HepG2 (cell line): ENCODE measurements around the gene BCAT1. TPM values are rescaled to one million over a fixed set of nuclear protein-coding genes. Genes with fewer than 3 reads are reported as not detected.

Experiments
- ATAC-seq: fragments of 200-7000 bp; cut with Tn5 transposase; 3 replicates; pipeline ENCODE4 v1.9.1; 2020; ENCODE audit warnings: mild to moderate bottlenecking, moderate library complexity
- BruUV-seq: library from RNA; stranded (reverse); fragments of 400-500 nt; replicated peaks from 2 replicates; lab custom pipeline; 2021; lab: Mats Ljungman, UMichigan
- CTCF ChIA-PET: fragments of 300-600 bp; formaldehyde crosslinking; extraction: SDS; loops from one replicate; lab custom pipeline; 2021; ENCODE audit warnings: low total read pairs, inconsistent platforms, low intra/inter-chr PET ratio; lab: Yijun Ruan, JAX
- POLR2A ChIA-PET: fragments of 350-600 bp; sonication (Branson Sonifier 250); formaldehyde crosslinking; loops from one replicate; lab custom pipeline; 2020; ENCODE audit warnings: antibody characterized with exemption, inconsistent platforms; lab: Yijun Ruan, JAX
- DNase-seq: peaks from one replicate; pipeline ENCODE4 v3.0.0-alpha.2; 2015; ENCODE audit warnings: low spot score
- FAIRE-seq: peaks from 3 replicates; lab custom pipeline; 2011; peaks lifted over from hg19 to GRCh38; lab: Jason Lieb, UNC
- H2AFZ ChIP-seq: one replicate; pipeline ENCODE4 v1.6.1; 2011; ENCODE audit warnings: low read length, inconsistent platforms
- H3K27ac ChIP-seq: fragments of 300-600 bp; 3 replicates; pipeline ENCODE4 v1.8.0; 2011; ENCODE audit warnings: mixed run types, mild to moderate bottlenecking, mixed read lengths, low read length, inconsistent platforms; ENCODE audit not compliant: insufficient read depth; ENCODE audit errors: extremely low read length
- H3K27me3 ChIP-seq, 2 experiments: fragments of 200-600 bp in 1 of 2; 2 replicates in 1 of 2; 3 replicates in 1 of 2; pipeline versions ENCODE4 v1.6.0 to v1.8.0; 2011; ENCODE audit warnings: low read length in 2 of 2, mild to moderate bottlenecking in 2 of 2, moderate library complexity in 2 of 2, inconsistent platforms in 1 of 2; ENCODE audit not compliant: insufficient read depth in 2 of 2, control insufficient read depth in 1 of 2
- H3K36me3 ChIP-seq, 2 experiments: fragments of 200-600 bp in 1 of 2; replicated peaks in 1 of 2; 2 replicates in 1 of 2; 3 replicates in 1 of 2; pipeline versions ENCODE4 v1.5.1 to v1.8.0; 2011; ENCODE audit warnings: low read length in 2 of 2, inconsistent platforms in 1 of 2; ENCODE audit not compliant: insufficient read depth in 2 of 2, control insufficient read depth in 1 of 2
- H3K4me1 ChIP-seq: 2 replicates; pipeline ENCODE4 v1.5.1; 2012; ENCODE audit warnings: low read length, inconsistent platforms; ENCODE audit not compliant: insufficient read depth
- H3K4me2 ChIP-seq: 2 replicates; pipeline ENCODE4 v1.6.0; 2011; ENCODE audit warnings: low read depth, low read length, inconsistent platforms
- H3K4me3 ChIP-seq, 3 experiments: fragments of 200-600 bp in 1 of 3; sonication (generic), shearing (Covaris generic) in 1 of 3; replicated peaks in 1 of 3; 2 replicates each; pipeline ENCODE4 v1.5.1; 2011 to 2016; ENCODE audit warnings: low read length in 3 of 3, inconsistent platforms in 2 of 3, low read depth in 2 of 3, mild to moderate bottlenecking in 2 of 3, control low read depth in 1 of 3, mixed read lengths in 1 of 3; ENCODE audit not compliant: insufficient read depth in 1 of 3
- H3K79me2 ChIP-seq: one replicate; pipeline ENCODE4 v1.6.1; 2011; ENCODE audit warnings: low read length, inconsistent platforms; ENCODE audit not compliant: insufficient read depth
- H3K9ac ChIP-seq: 2 replicates; pipeline ENCODE4 v1.6.0; 2011; ENCODE audit warnings: mild to moderate bottlenecking, low read depth, low read length, inconsistent platforms; ENCODE audit not compliant: insufficient read depth
- H3K9me3 ChIP-seq: 2 replicates; pipeline ENCODE4 v1.5.1; 2012; ENCODE audit warnings: mild to moderate bottlenecking, low read length
- H4K20me1 ChIP-seq: 2 replicates; pipeline ENCODE4 v1.6.0; 2011; ENCODE audit warnings: inconsistent platforms, mild to moderate bottlenecking, low read length, moderate library complexity; ENCODE audit not compliant: insufficient read depth
- DBP ChIP-seq: sonication (generic); formaldehyde crosslinking; IDR thresholded peaks from 2 replicates; pipeline ENCODE4 v1.4.0; 2020; ENCODE audit warnings: missing genetic modification reagents; ENCODE audit errors: not compliant biosample characterization
- SP1 ChIP-seq, 2 experiments: fragments of 450-650 bp in 1 of 2; sonication (generic) in 1 of 2; formaldehyde crosslinking in 1 of 2; IDR thresholded peaks; 2 replicates each; pipeline versions ENCODE4 v1.4.0 to v1.6.1; 2016 to 2020; ENCODE audit warnings: missing genetic modification reagents in 1 of 2
- ZBTB10 ChIP-seq: sonication (generic); formaldehyde crosslinking; IDR thresholded peaks from 2 replicates; pipeline ENCODE4 v1.4.0; 2020; ENCODE audit warnings: missing genetic modification reagents, borderline replicate concordance
- WGBS: methylation state at CpG from one replicate; pipeline ENCODE4 v1.1.6; 2017; ENCODE audit warnings: low lambda C conversion rate; 5-methylcytosine and 5-hydroxymethylcytosine counted together
- in situ Hi-C: cut with HindIII; loops from 2 replicates; pipeline ENCODE4 v1.10.0; 2017; ENCODE audit warnings: low pct_unique_long_range_greater_than_20kb; ENCODE audit not compliant: extremely low pct_ligation_motif_present
- intact Hi-C: fragments of 100-400 bp; cut with micrococcal nuclease; formaldehyde crosslinking; loops from one replicate; pipeline ENCODE4 v1.10.0; 2022; ENCODE audit not compliant: unreplicated experiment
- polyA plus RNA-seq, 8 experiments: library from polyadenylated mRNA; depleted of rRNA in 3 of 8; stranded (reverse) in 7 of 8; unstranded in 1 of 8; fragments of >200 nt; fragmentation: Illumina TruSeq in 4 of 8; extraction: Trizol in 4 of 8; gene quantifications; 2 replicates each; pipeline versions ENCODE4 v1.2.1 to v1.2.3, GENCODE V29; 2011 to 2016; ENCODE audit warnings: low read depth in 4 of 8, missing spikeins in 1 of 8, mixed read lengths in 1 of 8; ENCODE audit not compliant: insufficient read depth in 1 of 8
- total RNA-seq, 5 experiments: library from RNA; depleted of rRNA; stranded (reverse); fragments of >200 nt; fragmentation: Illumina TruSeq; extraction: Trizol; gene quantifications; 2 replicates each; pipeline ENCODE4 v1.2.3, GENCODE V29; 2016; ENCODE audit warnings: low read depth in 1 of 5

Gene BCAT1
- total and polyA plus RNA-seq, 2 of the 13 experiments (the other 11 are each of a cell fraction or from before 2014, with no cell fraction given): 8.0 to 75.5 TPM

GRCh38 chr12:24845615-24846014 is 103.3 kb downstream of the BCAT1 start:
- ChIA-PET CTCF (no interaction called here), POLR2A (no interaction called here)
- Histone ChIP-seq H3K27ac (no peak overlapping the region), H2AFZ (no peak overlapping the region), H3K4me2 (no peak overlapping the region), H3K79me2 (no peaks in the 10 kb centered on the region), H3K36me3 (peaks cover 0 to 17% of the 10 kb centered on the region in 2 experiments; a peak in 2 of 5 replicates), H3K27me3 (no peaks in the 10 kb centered on the region), H3K4me1 (no peaks in the 10 kb centered on the region), H4K20me1 (no peaks in the 10 kb centered on the region), H3K9ac (no peak overlapping the region), H3K9me3 (no peaks in the 10 kb centered on the region), H3K4me3 (no peak overlapping the region)
- TF ChIP-seq DBP (CRISPR knock-in tag) (no peak), SP1 (IDR thresholded peaks at IDR 0.05) (no peak), SP1 (CRISPR knock-in tag; IDR thresholded peaks at IDR 0.05) (no peak), ZBTB10 (no peak)
- FAIRE-seq: no peak
- no TSS peak for BruUV-seq
- ATAC-seq: no peak
- DNase-seq: no peak
- in situ Hi-C loops (no loop called here), intact Hi-C loops (no loop called here)
- 93% methylated on average over 3 of the region's 3 CpGs for WGBS
